HG03060 (cell line): ENCODE data around the gene OR2AK2.

Source experiments
- ATAC-seq: cut with Tn5 transposase; IDR thresholded peaks from one replicate; pipeline ENCODE4 v1.9.1; 2021; ENCODE audit warnings: low read depth, moderate number of reproducible peaks; ENCODE audit not compliant: unreplicated experiment

Gene OR2AK2

GRCh38 chr1:248015803-248016202 is 50.8 kb downstream of the OR2AK2 start:
- no peak for ATAC-seq
